Hippocampal formation (tissue), 2 donors: ENCODE measurements around the gene DDX39B.
"Not testable (repeated sequence)": the region's sequence is repeated elsewhere in the genome, so short reads cannot be mapped to it uniquely, and the experiment has no call there.

Experiments used
- DNase-seq, 2 donors: peaks; one replicate each; lab custom pipeline; 2025; lab: John Stamatoyannopoulos, UW

DDX39B gene

DNA sequence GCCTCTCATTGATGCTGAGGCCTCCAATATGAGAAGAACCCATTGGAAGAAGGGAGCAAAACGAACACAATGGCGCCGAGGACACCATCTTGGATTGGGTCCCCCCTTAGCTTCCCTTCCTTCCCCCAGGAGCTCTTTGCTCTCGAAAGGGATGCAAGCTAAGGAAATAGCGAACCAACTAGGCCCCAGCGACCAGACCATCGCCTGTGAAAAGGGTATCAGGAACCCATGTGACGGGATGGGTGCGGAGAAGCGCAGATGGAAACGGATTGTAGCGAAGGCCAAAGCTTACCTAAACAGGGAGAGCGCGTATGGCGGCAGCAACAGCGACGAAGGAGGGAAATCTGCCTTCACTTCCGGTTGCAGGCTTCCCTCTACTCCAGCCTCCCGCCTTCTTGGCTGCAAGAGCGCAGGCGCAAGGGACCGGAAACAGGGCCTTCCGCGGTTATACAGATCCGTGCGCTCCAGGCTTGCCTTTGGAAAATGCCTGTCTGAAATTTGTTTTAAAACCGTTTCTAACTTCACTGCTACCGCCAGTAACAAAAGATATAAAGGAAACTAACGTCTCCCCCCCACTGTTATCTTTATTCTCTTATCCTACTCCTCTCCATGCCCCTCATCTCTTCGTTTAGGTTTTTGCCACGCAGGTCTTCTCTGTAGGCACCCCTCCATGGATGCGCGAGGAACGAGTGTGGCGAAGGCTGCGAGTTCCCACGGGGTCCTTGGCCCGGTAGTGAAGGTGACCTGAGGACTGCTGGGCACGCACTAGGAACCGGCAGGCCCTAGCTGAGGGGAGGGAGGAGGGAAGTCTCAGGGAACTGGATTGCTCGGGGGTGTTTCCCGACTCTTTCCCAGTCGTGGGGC, at the start of gene DDX39B:
DDX39B (minus strand) TSS at position 346 of the 864 bp plus-strand sequence. CDS start 1,471 bp downstream, outside the sequence.
- DNase-seq: peak; percentile 93 to 98

DNA sequence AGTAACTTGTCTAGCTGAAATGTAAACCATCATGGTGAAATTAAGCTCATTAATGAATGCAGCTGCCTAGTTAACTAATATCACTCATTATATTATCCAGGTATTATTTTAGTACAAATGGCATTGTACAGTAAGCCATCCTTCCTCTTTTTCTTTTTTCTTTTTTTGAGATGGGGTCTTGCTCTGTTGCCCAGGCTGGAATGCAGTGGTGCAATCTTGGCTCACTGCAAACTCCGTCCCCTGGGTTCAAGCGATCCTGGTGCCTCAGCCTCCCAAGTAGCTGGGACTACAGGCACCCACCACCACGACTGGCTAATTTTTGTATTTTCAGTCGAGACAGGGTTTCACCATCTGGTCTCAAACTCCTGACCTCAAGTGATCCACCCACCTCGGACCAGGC, 48.9 kb upstream of the DDX39B start:
- DNase-seq: not testable (repeated sequence)

DNA sequence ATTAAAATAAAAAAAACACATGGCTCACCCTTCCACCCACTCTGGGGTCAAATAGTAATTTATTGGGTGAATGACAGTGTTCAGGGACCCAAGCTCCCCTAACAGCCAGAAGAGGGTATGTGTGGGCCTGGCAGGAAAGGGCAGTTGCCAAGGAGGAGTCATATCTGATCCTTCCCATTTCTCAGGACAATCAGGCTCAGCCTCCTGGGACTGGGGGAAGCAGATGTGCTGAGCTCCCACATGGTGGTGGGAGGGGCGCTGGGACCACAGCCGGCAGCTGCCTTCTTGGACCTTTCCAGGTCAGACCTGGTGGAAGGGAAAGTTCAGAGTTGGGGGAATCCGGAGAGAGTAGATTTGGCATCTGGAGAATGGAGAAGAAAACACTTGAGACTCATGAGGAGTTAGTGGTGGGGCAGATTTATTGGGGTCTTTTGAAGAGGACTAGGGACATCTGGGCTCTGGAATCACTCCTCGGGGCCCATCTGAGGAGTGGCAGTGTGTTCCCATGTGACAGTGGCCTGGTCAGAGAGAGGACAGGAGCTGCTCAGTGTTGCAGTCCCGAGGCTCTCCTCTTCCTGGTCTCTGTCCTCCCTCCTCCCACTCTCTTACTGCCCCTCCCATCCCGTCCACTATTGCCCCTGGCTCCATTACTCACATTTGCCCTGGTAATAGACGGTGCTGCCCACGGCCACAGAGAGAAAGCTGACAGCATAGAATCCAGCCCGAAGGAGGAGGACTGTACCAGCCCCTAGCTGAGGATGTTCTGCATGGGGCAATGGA, 47.3 kb upstream of the DDX39B start:
- DNase-seq: no peak

DNA sequence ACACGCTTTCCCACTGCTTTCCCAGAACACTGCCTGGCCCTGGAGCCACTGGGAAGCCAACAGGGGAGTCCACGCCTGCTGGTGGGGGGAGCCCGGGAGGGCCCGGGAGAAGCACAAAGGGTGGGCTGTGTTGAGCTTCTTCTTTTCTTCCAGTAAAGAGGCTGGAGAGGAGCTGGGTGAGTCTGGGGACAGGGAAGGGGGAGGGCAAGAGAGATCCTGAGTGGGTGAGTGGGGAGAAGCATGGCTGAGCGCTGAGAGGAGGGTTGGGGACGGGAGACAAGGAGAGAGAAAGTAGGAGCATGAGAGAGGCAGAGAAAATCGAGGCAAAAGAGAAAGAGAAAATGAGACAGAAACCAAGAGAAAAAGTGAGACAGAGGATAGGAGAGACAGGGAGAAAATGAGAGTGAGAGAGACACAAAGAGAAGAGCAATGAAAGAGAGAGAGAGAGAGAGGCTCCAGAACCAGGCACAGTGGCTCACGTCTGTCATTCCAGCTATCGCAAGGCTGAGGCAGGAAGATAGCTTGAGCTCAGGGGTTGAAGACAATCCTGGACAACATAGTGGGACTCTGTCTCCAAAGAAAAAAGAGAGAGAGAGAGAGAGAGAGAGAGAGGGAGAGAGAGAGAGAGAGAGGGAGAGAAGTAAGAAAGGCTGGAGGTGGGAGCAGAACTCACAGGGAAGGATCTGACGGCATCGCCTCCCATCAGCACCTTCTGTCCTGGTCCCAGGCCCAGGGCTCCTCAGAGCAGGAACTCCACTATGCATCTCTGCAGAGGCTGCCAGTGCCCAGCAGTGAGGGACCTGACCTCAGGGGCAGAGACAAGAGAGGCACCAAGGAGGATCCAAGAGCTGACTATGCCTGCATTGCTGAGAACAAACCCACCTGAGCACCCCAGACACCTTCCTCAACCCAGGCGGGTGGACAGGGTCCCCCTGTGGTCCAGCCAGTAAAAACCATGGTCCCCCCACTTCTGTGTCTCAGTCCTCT, 46.3 kb upstream of the DDX39B start:
- no peak for DNase-seq

DNA sequence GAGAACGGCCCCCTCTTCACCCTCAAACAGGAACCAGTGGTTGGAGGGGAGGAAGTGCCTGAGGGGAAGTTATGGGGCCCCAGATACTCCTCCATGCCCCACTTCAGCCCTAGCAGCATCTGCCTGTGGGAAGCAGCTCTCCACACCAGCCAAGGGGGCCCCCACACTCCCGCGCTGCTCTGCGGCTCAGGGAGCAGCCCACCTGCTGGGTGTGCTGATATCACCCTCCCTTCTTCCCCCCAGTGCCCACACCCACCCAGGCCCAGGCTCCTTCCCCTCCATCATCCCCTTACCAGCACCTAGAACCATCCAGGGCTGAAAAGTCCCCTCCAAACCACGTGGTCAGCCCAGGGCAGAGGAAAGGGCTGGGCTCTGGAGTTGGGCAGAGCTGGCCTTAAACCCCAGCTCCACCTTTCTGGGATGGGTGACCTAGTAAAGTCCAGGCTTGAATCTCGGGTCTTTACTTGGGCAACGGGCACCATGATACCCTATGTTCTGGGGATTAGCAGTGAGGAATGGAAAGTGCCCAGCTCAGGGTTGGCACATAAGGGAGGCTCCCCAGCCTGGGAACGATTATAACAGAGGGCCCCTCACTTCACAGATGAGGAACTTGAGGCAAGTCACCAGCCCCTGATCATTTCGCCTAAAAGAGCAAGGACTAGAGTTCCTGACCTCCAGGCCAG, 44.9 kb upstream of the DDX39B start:
- DNase-seq: no peak

DNA sequence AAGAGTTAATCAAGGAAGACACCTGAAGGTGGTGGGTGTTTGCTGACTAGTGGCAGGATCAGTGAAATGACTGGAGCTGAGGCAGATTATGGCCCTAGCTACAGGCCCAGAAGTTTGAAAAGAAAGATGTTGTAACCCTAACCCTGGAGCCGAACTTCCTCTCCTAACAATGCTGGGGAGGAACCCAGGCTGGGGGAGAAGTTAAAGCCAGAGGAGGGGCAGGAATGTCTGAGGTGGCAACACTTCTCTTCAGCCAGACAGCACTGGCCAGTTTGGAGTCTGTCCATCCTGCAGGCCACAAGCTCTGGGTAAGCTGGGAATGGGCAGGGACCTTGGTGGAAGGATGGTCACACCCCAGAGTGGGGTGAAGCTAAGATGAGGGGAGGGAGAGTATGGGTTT, 44.2 kb upstream of the DDX39B start, which contains the start of gene LST1:
LST1 (plus strand) TSS at position 270 of the 400 bp plus-strand sequence. CDS start 1,023 bp downstream, outside the sequence.
- no peak for DNase-seq

DNA sequence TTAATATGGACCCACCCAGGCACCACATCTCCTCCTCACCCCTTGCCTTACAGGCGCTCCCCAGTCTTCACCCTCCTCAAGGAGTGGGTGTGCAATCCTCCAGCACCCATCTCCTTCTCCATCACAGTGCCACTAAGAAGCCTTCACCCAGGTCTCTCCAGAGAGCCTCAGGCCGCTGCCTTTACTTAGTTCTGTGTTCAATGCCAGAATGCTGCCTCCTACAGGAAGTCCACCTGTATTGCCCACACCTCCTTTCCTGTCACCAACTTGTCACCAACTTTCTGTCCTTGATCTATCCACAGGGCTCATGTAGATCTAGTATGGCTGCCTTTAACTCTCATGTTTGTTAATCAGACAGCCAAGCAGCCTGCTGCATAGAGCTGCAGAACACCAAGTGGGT, 43.7 kb upstream of the DDX39B start:
- no peak for DNase-seq

DNA sequence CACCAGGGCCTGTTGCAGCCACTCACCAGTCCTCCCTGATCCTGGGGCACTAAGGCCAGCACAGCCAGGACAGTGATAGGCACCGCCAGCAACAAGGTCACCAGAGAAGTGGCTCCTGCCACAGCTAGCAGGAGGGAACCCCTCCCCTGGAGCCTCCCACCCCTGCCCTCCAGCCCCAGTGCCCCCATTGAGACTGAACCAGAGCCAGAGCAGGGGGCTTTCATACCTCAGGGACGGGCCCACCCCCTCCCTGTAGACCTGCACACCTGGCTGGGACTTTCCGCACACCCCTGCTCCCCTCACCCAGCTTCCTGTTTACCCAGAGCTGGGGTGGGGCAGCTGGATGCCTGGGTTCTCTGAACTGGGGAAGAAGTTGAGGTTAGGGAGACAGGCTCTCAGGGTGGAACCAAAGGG, 40.4 kb upstream of the DDX39B start, which contains the start of gene LTB:
LTB (minus strand) TSS at position 195 of the 414 bp plus-strand sequence; CDS start at position 188, 7 bp downstream.
- no peak for DNase-seq

DNA sequence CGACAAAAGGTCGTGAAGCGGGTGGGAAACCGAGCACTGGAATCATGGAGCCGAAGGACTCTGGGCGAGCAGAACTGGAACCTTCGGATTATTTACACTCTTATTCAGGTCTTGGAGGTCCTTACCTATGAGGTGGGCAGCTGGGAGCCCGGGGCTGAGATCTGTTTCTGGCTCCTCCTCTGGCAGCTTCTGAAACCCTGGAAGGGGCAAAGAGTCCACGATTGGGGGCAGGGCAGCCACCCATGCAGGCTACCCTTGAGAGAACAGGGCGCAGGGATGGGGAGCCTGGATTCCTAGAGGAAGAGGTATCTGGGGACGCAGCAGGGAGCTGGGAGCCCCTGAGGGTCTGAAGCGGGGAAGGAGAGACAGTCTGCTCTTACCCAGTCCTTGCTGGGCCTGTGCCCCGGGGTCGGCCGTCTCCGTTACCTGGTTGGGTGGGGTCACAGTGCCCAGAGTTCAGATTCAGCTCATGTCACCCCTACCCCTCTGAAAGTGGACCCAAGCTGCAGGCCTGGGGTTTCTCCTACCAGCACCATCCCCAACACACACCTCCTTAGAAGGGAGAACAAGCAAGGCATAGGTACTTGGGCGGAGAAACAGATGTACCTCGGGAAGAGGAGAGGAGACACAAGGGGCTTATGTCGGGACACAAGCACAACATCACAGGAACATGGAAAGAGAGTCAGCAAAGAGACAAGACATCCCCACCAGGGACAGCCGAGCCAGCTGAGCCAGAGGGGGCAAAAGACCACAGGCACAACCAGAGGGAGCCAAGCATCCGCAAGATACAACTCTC, 39.8 kb upstream of the DDX39B start:
- DNase-seq: no peak

DNA sequence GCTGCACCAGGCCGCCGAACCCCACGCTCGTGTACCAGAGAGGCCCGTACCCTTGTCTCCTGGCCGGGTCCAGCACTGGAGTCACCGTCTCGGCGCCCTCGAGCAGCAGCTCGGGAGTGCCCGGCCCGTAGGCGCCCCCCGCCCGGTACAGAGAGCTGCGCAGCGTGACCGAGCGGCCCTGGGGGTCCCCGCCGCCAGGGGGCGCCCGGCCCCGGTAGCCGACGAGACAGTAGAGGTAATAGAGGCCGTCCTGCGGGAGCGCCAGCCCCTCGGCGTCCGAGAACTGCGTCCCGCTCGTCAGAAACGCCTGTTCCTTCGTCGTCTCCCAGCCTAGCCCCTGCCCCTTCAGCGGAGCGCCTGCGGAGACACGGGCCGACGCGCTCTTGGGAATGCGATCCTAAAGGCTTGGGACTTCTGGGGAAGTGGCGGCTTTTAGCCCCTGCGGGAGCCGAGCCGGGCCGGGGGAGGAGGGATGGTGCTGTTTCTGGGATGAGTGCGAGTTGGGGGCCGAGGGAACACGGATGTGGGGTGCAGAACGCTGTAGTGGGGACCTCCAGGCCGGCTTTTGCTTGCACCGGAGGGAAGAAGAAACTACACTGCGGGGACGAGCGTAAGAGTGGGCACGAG, 39.1 kb upstream of the DDX39B start:
- peak; percentile 64 to 81 for DNase-seq

DNA sequence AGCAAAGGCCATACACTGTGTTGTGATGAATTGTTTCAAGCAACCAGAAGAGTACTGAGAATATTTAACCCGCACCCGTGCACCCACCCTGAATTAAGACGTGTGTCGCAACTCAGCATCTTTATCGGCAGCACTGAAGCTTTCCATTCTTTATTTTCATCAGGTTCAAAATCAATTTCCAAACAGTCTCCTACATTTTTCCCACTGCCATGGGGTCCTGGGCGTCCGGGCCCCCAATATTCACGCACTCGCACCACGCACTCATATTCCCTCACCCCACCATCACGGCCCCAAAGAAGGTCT, 38.6 kb upstream of the DDX39B start:
- no peak for DNase-seq

DNA sequence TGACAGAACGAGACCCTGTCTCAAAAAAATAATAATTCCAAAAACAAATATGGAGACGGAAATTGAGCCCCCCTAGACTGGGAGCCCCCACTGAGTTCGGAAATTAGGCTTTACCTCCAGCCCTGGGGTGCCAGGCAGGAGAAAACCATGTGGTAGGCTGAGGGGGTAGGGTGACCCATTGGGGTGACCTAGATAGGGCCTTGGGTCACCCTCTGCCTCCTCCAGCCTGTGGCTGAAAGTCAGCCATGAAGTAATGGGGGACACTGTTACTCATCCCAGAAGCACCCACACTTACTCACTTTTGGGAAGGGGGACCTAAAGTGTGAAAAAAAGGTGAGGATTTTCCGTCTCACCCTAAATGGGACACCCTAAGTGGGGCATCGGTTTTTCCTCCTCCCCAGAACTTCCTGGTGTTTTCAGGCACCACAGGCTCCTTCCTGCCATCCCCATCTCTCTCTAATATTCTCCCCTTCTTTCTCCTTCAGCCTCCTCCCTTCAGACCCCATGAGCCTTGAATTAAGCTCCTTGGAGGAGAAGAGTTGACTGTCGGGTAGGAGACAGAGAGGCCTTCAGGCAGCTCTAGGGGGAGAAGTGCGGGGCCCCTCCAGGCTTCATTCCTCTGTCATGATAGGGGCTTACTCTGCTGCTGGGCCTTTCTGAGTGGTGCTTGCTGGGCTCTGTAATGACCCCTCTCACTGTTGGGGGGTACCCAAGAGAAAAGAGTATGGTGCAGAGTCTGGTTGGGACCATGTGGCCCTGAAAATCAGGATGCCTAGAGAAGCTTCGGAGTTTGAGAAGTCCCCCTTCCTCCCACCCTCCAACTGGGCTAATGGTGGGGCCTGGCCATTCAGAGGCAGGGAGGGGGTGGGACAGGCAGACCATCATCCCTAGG, 38.0 kb upstream of the DDX39B start:
- DNase-seq: no peak

DNA sequence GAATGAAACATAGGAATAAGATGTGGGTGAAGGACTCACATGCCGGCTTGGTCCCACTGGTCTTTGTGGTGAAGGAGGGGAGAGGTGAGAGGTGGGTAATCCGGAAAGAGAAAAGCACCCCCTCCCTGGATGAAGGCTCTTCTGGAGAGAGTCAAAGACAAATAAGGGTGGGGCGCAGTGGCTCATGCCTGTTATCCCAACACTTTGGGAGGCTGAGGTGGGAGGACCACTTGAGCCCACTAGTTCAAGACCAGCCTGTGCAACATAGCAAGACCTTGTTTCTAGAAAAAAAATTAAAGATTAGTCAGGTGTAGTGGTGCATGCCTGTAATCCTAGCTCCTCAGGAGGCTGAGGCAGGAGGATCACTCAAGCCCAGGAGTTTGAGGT, 37.3 kb upstream of the DDX39B start:
- DNase-seq: no peak

DNA sequence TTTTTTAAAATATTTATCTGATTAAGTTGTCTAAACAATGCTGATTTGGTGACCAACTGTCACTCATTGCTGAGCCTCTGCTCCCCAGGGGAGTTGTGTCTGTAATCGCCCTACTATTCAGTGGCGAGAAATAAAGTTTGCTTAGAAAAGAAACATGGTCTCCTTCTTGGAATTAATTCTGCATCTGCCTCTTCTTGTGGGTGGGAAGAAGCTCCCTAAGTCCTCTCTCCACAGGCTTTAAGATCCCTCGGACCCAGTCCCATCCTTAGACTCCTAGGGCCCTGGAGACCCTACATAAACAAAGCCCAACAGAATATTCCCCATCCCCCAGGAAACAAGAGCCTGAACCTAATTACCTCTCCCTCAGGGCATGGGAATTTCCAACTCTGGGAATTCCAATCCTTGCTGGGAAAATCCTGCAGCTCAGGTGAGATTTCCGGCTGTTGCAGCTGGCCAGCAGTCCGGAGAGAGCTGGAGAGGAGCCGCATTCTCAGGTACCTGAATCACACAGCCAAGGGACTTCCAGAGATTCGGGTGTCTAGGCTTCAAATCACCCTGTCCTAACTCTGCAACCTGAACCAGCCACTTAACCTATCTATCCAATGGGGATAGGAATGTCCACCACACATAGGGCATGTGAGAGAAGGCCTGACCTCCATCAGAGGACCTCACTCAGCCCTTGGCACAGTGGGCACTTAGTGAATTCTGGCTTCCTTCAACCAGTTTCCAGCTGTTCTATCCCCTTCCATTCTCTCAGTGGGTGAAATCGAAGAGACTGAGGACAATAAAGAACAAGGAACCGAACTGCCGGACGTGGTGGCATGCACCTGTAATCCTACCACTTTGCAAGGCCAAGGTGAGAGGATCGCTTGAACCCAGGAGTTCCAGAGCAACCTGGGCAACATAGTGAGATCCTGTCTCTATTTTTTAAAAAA, 36.6 kb upstream of the DDX39B start:
- no peak for DNase-seq

DNA sequence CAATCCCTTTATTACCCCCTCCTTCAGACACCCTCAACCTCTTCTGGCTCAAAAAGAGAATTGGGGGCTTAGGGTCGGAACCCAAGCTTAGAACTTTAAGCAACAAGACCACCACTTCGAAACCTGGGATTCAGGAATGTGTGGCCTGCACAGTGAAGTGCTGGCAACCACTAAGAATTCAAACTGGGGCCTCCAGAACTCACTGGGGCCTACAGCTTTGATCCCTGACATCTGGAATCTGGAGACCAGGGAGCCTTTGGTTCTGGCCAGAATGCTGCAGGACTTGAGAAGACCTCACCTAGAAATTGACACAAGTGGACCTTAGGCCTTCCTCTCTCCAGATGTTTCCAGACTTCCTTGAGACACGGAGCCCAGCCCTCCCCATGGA, 35.8 kb upstream of the DDX39B start:
- DNase-seq: no peak

DNA sequence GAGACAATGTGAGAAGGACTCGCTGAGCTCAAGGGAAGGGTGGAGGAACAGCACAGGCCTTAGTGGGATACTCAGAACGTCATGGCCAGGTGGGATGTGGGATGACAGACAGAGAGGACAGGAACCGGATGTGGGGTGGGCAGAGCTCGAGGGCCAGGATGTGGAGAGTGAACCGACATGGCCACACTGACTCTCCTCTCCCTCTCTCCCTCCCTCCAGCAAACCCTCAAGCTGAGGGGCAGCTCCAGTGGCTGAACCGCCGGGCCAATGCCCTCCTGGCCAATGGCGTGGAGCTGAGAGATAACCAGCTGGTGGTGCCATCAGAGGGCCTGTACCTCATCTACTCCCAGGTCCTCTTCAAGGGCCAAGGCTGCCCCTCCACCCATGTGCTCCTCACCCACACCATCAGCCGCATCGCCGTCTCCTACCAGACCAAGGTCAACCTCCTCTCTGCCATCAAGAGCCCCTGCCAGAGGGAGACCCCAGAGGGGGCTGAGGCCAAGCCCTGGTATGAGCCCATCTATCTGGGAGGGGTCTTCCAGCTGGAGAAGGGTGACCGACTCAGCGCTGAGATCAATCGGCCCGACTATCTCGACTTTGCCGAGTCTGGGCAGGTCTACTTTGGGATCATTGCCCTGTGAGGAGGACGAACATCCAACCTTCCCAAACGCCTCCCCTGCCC, 35.2 kb upstream of the DDX39B start:
- DNase-seq: no peak
